ENCODE results near the gene MTHFSD.

The MTHFSD gene

GRCh38 chr16:86495357-86495701, 59.7 kb downstream of the MTHFSD start:
- Mint-ChIP-seq H3K9me3 (peaks cover 8% of the 10 kb centered on the region), H3K4me3 (no peak overlapping the region), H3K4me1 (peaks cover 13% of the 10 kb centered on the region), H3K27me3 (ENCODE audit: low read depth) (peaks cover 100% of the 10 kb centered on the region), H3K27ac (no peak overlapping the region), H3K36me3 (ENCODE audit: low read depth) (no peaks in the 10 kb centered on the region)
- TF ChIP-seq, protein P1, sequence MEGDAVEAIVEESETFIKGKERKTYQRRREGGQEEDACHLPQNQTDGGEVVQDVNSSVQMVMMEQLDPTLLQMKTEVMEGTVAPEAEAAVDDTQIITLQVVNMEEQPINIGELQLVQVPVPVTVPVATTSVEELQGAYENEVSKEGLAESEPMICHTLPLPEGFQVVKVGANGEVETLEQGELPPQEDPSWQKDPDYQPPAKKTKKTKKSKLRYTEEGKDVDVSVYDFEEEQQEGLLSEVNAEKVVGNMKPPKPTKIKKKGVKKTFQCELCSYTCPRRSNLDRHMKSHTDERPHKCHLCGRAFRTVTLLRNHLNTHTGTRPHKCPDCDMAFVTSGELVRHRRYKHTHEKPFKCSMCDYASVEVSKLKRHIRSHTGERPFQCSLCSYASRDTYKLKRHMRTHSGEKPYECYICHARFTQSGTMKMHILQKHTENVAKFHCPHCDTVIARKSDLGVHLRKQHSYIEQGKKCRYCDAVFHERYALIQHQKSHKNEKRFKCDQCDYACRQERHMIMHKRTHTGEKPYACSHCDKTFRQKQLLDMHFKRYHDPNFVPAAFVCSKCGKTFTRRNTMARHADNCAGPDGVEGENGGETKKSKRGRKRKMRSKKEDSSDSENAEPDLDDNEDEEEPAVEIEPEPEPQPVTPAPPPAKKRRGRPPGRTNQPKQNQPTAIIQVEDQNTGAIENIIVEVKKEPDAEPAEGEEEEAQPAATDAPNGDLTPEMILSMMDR (IDR thresholded peaks at IDR 0.05; ENCODE audit: unreplicated experiment in 3 of 3): no peak

- Mint-ChIP-seq H3K36me3 (ENCODE audit: low read depth) (no peaks in the 10 kb centered on the region), H3K27me3 (ENCODE audit: low read depth) (peaks cover 100% of the 10 kb centered on the region), H3K4me1 (peaks cover 13% of the 10 kb centered on the region), H3K27ac (no peak overlapping the region), H3K4me3 (no peak overlapping the region), H3K9me3 (peaks cover 12% of the 10 kb centered on the region)
- TF ChIP-seq, protein P1 (IDR thresholded peaks at IDR 0.05; ENCODE audit: unreplicated experiment in 3 of 3): no peak
These were observed 60.3 kb downstream of the MTHFSD start for GRCh38 chr16:86494565-86495356.

DNA sequence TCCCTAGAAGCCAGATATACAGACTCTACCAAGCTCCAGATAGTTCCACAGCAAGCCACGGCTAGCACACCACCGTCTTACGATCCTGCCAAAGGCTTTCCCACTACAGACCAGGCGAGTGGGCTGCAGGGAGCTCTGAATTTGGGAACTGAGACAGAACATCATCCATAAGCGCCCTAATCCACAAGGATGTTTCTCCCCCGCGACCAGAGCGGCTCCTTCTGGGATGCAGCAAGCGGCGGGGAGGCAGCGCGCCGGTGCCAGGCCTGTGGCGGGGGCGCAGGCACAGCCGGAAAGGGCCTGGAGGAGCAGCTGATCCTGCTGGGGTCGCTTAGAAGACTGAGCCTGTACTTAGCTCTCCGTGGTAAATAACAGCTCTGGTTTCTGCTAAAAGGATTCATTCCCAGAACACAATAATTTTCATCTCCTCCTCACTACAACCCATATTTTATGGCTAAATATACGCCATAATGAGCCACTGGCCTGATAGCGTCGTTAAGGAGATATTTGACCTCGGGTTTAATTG, 60.9 kb downstream of the MTHFSD start:
- TF ChIP-seq, protein P1 (IDR thresholded peaks at IDR 0.05; ENCODE audit: unreplicated experiment in 3 of 3): no peak
- H3K27ac Mint-ChIP-seq: no peak overlapping the region
- H3K4me3 Mint-ChIP-seq: no peak overlapping the region
- no peaks in the 10 kb centered on the region for H3K36me3 Mint-ChIP-seq (ENCODE audit: low read depth)
- H3K9me3 Mint-ChIP-seq: peaks cover 12% of the 10 kb centered on the region
- H3K27me3 Mint-ChIP-seq (ENCODE audit: low read depth): peaks cover 100% of the 10 kb centered on the region
- peaks cover 8% of the 10 kb centered on the region for H3K4me1 Mint-ChIP-seq

- Mint-ChIP-seq H3K4me3 (no peak overlapping the region), H3K9me3 (peaks cover 12% of the 10 kb centered on the region), H3K27ac (no peak overlapping the region), H3K36me3 (ENCODE audit: low read depth) (no peaks in the 10 kb centered on the region), H3K27me3 (ENCODE audit: low read depth) (peaks cover 100% of the 10 kb centered on the region), H3K4me1 (peaks cover 5% of the 10 kb centered on the region)
- TF ChIP-seq, protein P1 (IDR thresholded peaks at IDR 0.05; ENCODE audit: unreplicated experiment in 3 of 3): no peak
These were observed 61.9 kb downstream of the MTHFSD start for GRCh38 chr16:86492961-86493629.

DNA sequence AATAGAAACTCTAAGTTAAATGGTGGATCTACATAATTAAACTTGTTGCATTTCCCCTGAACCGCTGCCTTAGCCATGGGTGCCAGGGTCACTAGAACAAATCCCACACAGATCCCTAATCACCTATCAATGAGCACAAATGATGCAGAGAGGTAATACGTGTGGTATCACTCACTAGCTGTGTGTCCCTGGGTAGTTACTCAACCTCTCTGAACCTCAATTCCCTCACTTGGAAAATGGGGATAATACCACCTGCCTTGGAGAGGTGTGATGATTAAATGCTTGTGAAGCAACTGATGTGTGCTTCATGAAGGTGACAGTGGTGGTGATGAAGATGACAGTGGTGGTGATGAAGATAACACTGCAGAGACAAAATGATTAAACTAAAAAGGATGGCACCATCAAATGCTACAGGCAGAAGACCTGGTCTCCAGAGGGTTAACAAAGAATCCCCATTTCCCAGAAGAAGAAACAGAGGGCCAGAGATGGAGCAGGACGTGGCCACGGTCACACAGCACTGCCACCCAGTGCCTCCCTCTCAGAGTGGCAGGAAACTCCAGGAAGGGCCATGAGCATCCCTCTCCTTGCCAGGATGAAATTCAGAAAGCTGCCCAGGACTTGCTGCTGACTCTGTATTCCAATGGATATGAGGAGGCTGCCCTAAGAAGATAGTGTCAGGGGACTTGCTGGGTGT, 62.6 kb downstream of the MTHFSD start:
- H3K4me3 Mint-ChIP-seq: no peak overlapping the region
- TF ChIP-seq, protein P1 (IDR thresholded peaks at IDR 0.05; ENCODE audit: unreplicated experiment in 3 of 3): no peak
- peaks cover 100% of the 10 kb centered on the region for H3K27me3 Mint-ChIP-seq (ENCODE audit: low read depth)
- H3K27ac Mint-ChIP-seq: no peak overlapping the region
- no peaks in the 10 kb centered on the region for H3K36me3 Mint-ChIP-seq (ENCODE audit: low read depth)
- peaks cover 12% of the 10 kb centered on the region for H3K9me3 Mint-ChIP-seq
- peaks cover 5% of the 10 kb centered on the region for H3K4me1 Mint-ChIP-seq

Measured in nephron (organoid).